G401 (cell line): ENCODE data around the gene CLCNKA. TPM values are rescaled to one million over a fixed set of nuclear protein-coding genes. Genes with fewer than 3 reads are reported as not detected.
"Not testable (repeated sequence)": the region's sequence is repeated elsewhere in the genome, so short reads cannot be mapped to it uniquely, and the experiment has no call there.

ENCODE experiments used
- DNase-seq: peaks from one replicate; pipeline ENCODE4 v3.0.0-alpha.2; 2015; ENCODE audit warnings: low spot score
- in situ Hi-C: cut with HindIII; loops from 2 replicates; pipeline ENCODE4 v1.10.0; 2016; ENCODE audit warnings: low sequenced_read_pairs, mixed read lengths
- total RNA-seq: library from RNA; depleted of rRNA; stranded (reverse); fragments of >200 nt; shearing (Covaris generic); gene quantifications from 2 replicates; pipeline ENCODE4 v1.2.3, GENCODE V29; 2014

The CLCNKA gene
- total RNA-seq, 1 experiment from 2014 or later, result 1.1 TPM

- DNase-seq, result no peak
- in situ Hi-C loops, result no loop called here
Measured at GRCh38 chr1:16029288-16029687, 7.5 kb downstream of the CLCNKA start.

GRCh38 chr1:16031551-16031950 lies 9.7 kb downstream of the CLCNKA start:
- in situ Hi-C loops, result no loop called here
- no peak for DNase-seq

DNA sequence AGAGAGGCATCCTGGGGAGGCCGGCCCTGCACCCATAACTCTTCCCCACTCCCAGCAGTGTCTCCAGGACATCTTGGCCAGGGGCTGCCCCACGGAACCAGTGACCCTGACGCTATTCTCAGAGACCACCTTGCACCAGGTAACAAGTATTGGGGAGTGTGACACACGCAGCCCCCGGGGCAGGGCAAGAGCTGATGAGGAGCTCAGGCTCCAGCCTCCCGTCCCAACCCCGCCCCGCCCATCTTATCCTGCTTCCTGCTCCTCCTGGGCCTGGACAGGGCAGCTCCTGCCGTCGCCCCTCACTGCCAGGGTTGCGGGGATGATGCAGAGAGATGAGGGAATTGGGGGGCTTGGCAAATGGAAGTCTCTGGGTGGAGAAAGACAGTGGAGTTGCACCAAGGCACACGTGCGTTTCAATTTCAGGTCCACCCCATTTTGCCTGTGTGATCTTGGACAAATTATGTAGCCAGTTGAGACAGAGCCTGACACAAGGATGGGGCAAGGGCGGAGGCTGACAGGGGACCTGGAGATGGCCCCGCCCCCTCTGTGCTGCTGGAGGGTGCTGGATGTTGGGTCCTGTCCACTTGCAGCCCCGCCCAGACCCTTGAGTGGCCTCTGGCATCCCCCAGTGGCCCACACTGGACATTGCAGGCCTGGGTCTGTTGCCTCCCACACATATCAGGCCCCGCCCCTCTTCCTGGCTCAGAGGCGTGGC lies 10.7 kb downstream of the CLCNKA start:
- peak; percentile 87 for DNase-seq
- in situ Hi-C loops, result no loop called here

DNA sequence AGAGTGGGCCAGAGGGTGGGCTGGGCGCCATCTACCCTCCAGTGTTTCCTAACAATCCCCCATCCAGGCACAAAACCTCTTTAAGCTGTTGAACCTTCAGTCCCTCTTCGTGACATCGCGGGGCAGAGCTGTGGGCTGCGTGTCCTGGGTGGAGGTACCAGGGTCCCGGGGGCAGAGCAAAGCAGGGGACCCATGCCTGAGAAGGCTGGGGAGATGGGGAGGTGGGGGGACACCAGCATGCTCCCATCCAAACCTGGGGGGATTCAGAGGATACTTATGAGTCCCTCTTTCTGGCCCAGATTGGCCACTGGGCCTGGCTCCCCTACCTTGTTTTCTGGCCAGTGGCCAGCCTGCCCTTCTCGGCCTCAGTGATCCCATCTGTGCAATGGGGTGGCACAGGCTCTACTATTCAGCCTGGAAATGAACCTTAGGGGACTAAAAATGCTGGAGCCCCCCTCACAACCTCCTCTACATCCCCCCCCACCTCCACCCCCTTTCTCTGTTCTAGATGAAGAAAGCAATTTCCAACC lies 11.3 kb downstream of the CLCNKA start:
- in situ Hi-C loops, DNase-seq: not testable (repeated sequence)

DNA sequence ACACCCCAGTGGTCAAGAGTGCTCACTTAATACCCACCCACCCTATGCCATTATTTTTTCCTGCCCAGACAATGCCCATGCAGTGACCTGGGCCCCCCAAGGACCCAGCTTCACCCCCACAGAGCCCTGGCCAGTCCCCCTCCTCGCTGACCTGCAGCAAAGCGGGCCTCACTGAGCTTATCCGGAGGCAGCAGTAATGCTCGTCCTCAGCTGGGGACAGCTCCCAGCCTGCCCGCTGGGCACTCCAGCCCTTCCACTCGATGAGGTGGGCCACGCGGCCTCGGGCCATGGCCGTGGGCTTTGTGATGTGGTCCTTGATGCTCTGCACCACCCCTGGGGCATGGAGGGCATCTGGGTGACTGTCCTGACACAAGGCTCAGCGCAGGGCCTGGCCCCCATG lies 14.6 kb downstream of the CLCNKA start:
- DNase-seq, in situ Hi-C loops: not testable (repeated sequence)

- no peak for DNase-seq
- in situ Hi-C loops, result no loop called here
Measured at GRCh38 chr1:16038620-16038912, 16.7 kb downstream of the CLCNKA start.

DNA sequence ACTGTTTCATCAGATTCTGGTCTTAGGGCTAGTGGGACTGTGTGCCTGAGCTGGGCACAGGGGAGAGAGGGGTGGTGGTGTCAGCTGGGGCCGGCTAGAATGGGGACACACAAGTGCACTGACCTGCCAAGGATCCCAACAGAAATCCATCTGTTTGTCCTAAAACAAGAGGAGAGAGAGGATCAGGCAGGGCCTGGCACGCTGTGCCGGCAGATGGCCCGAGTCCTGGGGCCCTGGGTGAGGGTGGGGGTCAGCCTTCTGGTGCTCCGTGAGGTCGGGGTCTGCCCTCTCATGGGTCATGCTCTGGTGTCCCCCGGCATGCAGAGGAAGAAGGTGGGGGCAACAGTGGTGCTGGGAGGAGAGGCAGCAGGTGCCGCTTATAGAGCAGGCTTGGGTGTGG lies 18.0 kb downstream of the CLCNKA start:
- peak; percentile 74 for DNase-seq
- in situ Hi-C loops, result not testable (repeated sequence)

- no peak for DNase-seq
- in situ Hi-C loops, result no loop called here
Measured at GRCh38 chr1:16041200-16041599, 19.4 kb downstream of the CLCNKA start.

DNA sequence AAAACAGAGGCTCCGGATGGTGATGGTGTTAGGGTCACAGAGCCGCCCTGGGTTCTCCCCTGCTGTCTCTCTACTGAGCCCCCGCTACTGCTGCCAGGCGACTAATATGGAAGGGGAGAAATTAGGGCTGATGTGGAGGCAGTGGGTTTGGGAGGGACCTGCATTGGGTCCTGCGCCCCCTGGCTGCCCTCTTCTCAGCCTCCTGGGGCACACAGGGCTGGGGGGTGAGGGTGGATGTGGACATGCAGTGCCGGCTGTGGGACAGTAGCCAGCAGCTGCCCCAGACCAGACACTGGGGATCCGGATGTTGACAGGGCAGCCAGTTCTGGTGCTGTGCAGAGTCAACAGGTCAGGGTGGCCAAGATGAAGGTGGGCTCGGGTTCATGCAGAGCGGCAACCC lies 20.3 kb downstream of the CLCNKA start:
- in situ Hi-C loops, result no loop called here
- no peak for DNase-seq

- in situ Hi-C loops, DNase-seq: not testable (repeated sequence)
Measured at GRCh38 chr1:16042654-16043053, 20.8 kb downstream of the CLCNKA start.

DNA sequence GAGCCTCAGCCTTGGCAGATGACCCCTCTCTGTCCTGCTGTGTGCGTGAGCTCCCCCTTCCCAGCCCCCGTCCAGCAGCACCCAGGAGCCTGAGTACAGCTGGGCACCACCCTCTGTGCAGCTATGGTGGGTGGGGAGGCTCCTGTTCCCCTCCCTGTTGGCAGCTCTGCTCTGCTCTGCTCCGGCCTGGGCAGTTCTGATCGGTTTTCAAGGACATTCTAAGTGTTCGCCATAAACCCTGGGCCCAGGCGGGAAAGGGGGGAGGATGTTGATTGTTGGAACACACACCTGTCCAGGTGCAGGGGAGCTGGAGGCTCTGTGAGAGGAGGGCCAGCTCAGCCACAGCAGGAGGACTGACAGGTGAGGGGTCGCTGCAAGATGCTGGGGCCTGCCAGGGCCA lies 21.7 kb downstream of the CLCNKA start, which contains the start of gene CLCNKB:
CLCNKB (plus strand) TSS at position 262 of the 400 bp plus-strand sequence. CDS start 711 bp downstream, outside the sequence.
- DNase-seq, result no peak
- in situ Hi-C loops, result no loop called here

DNA sequence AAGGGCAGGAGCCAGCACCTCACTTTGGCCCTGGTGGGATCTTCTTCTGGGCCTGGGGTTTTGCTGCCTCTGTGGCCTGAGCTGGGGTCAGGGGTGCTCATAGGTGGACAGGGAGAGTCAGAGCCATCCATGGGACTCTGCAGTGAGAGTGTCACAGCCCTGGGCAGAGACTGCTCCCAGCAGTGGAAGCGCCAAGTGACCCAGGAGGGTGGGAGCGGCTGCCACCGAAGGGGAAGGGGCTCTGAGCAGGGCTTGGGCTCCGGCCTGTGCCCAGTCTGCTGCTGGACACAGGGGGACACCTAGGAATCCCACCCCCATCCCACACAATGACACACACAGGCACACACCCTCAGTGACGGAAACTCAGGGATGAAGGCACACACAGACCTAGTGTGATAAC lies 22.1 kb downstream of the CLCNKA start:
- in situ Hi-C loops, result no loop called here
- DNase-seq, result no peak

DNA sequence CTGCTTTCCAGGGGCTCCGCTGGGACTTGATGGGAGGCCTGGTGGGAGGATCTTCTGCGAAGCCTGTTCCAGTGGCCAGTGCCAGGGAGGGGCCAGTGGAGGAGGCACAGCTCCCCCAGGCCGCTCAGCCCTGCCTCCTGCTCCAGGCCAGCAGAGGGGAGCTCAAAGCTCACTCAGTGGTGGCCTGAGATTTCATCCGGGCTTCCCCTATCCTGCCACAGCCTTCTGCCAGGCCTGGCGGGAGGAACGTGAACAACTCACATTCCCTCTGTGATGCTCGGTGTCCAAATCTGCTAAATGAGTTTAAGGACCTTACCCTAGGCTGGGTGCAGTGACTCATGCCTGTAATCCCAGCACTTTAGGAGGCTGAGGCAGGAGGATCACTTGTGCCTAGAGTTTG lies 25.0 kb downstream of the CLCNKA start:
- in situ Hi-C loops, result no loop called here

DNA sequence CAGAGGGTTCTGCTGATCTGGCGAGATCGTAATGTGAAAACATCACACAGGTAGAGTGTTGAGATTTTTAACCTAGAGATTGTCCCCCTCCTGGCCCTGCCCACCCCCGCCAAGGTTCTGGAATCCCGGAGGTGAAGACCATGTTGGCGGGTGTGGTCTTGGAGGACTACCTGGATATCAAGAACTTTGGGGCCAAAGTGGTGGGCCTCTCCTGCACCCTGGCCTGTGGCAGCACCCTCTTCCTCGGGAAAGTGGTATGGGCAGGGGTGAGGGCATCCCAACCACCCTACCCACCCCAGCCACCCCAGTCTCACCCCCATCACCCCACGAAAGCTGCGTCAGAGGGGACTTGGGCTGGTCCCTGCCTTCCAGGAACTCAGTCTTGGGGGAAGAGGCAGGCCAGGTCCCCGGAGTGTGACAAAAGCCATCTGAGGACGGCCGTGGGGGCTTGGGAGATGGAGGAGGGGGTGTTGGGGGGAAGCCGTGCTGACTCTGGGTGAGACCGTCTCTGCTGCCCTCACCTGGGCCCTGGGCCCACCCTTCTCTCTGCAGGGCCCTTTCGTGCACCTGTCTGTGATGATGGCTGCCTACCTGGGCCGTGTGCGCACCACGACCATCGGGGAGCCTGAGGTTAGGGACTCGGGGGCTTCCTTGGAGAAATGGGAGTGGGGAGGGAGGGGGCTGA lies 26.1 kb downstream of the CLCNKA start:
- in situ Hi-C loops, result no loop called here
- DNase-seq, result no peak

More for the DNA sequence above, 25.0 kb downstream of the CLCNKA start:
- DNase-seq, result peak; percentile 64

DNA sequence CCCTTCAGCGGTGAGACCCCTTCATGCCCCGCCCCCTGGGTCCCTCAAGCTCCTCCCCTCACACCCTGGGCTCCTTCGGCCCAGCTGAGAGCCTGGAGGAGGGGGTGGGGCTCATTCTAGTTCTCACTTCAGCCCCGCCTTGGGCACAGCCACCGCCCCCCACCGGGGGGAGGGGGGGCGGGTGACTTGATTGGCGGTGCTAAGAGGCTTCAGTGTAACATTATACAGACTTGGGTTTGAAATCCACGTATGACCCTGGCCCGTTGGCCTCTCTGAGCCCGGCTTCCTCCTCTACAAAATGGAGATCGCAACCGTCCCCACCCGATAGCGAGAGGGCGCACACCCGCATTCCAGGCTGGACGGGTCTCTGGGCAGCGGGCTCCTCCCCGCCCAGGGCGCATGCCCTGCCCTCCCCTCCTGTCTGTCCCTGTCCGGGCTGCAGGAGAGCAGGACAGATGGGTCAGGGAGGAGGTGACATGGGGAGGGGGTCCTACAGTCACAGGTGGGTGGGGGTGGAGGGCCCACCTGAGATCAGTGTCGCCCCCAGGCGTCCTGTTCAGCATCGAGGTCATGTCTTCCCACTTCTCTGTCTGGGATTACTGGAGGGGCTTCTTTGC lies 26.8 kb downstream of the CLCNKA start:
- no peak for DNase-seq
- in situ Hi-C loops, result no loop called here

- DNase-seq, result no peak
Measured at GRCh38 chr1:16050328-16050727, 28.5 kb downstream of the CLCNKA start.

GRCh38 chr1:16051039-16051438 lies 29.2 kb downstream of the CLCNKA start:
- in situ Hi-C loops, result no loop called here
- no peak for DNase-seq

More at GRCh38 chr1:16050328-16050727, 28.5 kb downstream of the CLCNKA start:
- in situ Hi-C loops, result no loop called here

- in situ Hi-C loops, DNase-seq: not testable (repeated sequence)
Measured at GRCh38 chr1:16051949-16052348, 30.1 kb downstream of the CLCNKA start.

GRCh38 chr1:16053781-16054502 lies 32.1 kb downstream of the CLCNKA start:
- no peak for DNase-seq
- in situ Hi-C loops, result no loop called here
